Large intestine (tissue), 3 donors: Measurements from ENCODE around the gene ZBTB40. TPM values are rescaled to one million over a fixed set of nuclear protein-coding genes. Genes with fewer than 3 reads are reported as not detected.

Experiments used
- DNase-seq, 2 donors: peaks; one replicate each; pipeline versions ENCODE4 v3.0.0 to v3.0.0-alpha.2; 2013
- H3K27ac ChIP-seq: one replicate; pipeline ENCODE4 v1.5.1; 2013; ENCODE audit warnings: low read length
- H3K27me3 ChIP-seq: 2 replicates; pipeline ENCODE4 v1.6.1; 2013; ENCODE audit warnings: low read length; ENCODE audit not compliant: control insufficient read depth, insufficient read depth
- H3K36me3 ChIP-seq: 2 replicates; pipeline ENCODE4 v1.6.1; 2013; ENCODE audit warnings: low read length; ENCODE audit not compliant: control insufficient read depth, insufficient read depth
- H3K4me1 ChIP-seq: one replicate; pipeline ENCODE4 v1.6.1; 2013; ENCODE audit warnings: low read length; ENCODE audit not compliant: control insufficient read depth, insufficient read depth
- H3K4me3 ChIP-seq: one replicate; pipeline ENCODE4 v1.5.1; 2013; ENCODE audit warnings: low read length
- H3K9me3 ChIP-seq: one replicate; pipeline ENCODE4 v1.6.1; 2013; ENCODE audit warnings: mild to moderate bottlenecking, low read depth, low read length, moderate library complexity; ENCODE audit not compliant: control insufficient read depth
- WGBS: methylation state at CpG from one replicate; pipeline ENCODE4 v1.1.5; 2013; ENCODE audit warnings: low lambda C conversion rate; ENCODE audit not compliant: insufficient coverage; 5-methylcytosine and 5-hydroxymethylcytosine counted together
- polyA plus RNA-seq: library from polyadenylated mRNA; unstranded; fragments of 120-200 nt; gene quantifications from one replicate; pipeline ENCODE4 v1.2.1, GENCODE V29; 2013

Gene ZBTB40
- polyA plus RNA-seq, 1 donor, result 14.8 TPM

DNA sequence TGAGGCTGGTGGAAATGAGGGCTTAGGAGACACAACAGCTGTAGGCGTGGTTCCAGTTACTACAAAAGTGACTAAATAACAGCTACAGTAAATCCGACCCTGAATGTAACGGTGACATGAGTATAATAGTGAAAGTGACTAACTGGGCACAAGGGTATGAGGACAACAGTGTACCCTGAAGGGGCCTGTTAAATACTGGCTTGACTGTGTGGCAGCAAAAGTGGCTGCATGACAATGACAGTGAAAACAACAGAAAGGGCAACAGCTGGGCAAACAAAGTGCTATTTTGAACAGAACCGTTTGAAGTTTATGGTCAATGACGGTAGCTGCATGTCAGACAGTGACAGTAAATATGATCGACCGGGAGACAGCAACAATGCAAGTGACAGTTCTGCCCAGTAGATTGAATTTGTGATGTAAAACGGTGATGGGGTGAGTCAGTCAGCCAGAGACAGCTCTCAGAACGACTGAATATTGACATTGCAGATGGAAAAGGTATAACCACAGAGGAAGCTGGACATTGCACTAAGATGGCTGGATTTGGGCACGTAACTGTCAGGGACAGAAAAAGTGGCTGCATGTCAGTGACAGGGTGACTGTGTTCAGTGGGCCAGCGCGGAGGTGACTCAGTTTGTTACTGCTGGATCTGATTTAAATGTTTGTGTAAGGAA lies 1.2 kb upstream of the ZBTB40 start:
- 40% methylated on average over 4 of the region's 12 CpGs for WGBS
- no peak for DNase-seq
- no peaks in the 10 kb centered on the region for H3K27me3 ChIP-seq
- H3K36me3 ChIP-seq, result no peaks in the 10 kb centered on the region
- peaks cover 6% of the 10 kb centered on the region for H3K9me3 ChIP-seq
- peaks cover 23% of the 10 kb centered on the region for H3K4me1 ChIP-seq
- H3K27ac ChIP-seq, result no peak overlapping the region
- no peak overlapping the region for H3K4me3 ChIP-seq

DNA sequence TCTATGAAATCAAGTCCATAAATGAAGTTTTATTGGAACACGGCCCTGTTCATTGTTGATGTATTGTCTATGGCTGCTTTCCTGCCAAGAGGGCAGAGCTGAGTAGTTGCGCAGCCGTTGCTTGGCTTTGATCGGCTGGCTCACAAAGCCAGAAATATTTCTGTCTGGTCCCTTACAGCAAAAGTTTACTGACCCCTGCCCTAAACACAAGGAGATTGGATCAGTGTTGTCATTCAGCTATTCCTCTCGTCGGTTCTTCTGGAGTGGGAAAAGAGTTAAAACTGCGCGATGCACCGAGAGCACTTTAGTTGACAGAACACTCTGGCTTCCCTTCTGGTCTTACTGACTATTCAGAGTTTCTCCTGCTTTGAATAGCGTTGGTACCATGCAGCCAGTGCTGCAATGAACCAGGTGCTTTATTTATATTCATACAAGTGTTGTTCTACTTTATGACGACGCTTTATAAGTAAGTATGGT lies 868 bp downstream of the ZBTB40 start:
- peaks cover 6% of the 10 kb centered on the region for H3K9me3 ChIP-seq
- no peaks in the 10 kb centered on the region for H3K27me3 ChIP-seq
- peaks cover 23% of the 10 kb centered on the region for H3K4me1 ChIP-seq
- 20% methylated on average over 1 of the region's 12 CpGs for WGBS
- no peak for DNase-seq
- peak overlapping the region; percentile 98 for H3K27ac ChIP-seq
- peak overlapping the region; percentile 94 for H3K4me3 ChIP-seq
- H3K36me3 ChIP-seq, result no peaks in the 10 kb centered on the region

DNA sequence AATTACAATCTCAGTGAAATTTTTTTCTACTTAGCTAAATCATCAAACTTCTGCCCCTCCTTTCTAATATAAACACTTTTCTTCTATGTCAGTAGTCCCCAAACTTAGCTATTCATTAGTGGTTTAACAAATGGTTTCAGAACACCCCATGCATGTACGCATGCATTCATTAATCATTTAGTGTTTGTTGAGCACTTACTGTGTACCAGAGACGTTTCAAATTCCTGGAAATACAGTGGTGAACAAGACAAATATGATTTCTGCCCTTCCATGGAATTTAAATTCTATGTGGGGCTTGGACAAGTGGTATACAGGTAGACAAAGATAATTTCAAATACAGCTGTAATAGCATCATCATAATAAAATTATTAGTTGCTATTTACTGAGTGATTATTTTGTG lies 1.5 kb downstream of the ZBTB40 start:
- Histone ChIP-seq H3K27ac (peak overlapping the region; percentile 98), H3K9me3 (peaks cover 6% of the 10 kb centered on the region), H3K27me3 (no peaks in the 10 kb centered on the region), H3K4me1 (peaks cover 23% of the 10 kb centered on the region), H3K36me3 (no peaks in the 10 kb centered on the region), H3K4me3 (peak overlapping the region; percentile 94)
- no CpG with 5 or more reads among the region's 2 CpGs for WGBS
- no peak for DNase-seq

DNA sequence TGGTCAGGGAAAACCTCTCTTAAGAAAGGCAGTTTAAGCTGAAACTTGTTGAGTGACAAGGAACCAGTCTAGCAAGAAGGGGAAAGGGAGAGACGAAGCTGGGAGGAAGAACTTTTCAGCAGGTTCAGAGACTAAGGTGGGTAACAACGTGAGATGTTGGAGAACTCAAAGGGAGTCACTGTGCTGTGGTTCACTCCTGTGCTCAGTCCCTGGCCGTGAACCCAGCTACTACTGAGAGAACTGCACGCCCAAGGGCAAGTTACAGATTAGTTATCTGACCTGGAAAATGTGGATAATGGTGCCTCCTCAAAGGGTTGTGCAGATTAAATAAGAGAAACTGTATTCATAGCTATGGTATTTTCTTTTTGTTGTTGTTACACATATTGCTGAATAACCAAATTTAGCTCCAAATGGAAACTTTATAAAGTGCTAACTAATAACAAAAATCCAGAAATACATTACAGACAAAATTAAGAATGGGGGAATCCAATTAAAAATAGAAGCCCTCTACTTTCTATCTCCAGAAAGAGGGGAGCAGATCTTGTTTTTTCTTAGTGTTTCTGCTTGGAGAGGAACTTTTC lies 2.9 kb downstream of the ZBTB40 start:
- Histone ChIP-seq H3K9me3 (peaks cover 6% of the 10 kb centered on the region), H3K27ac (peak overlapping the region; percentile 66), H3K36me3 (no peaks in the 10 kb centered on the region), H3K4me3 (no peak overlapping the region), H3K27me3 (no peaks in the 10 kb centered on the region), H3K4me1 (peaks cover 23% of the 10 kb centered on the region)
- peak in 1 of 2 donors; percentile 61 for DNase-seq
- WGBS, result 33% methylated on average over 1 of the region's 4 CpGs

DNA sequence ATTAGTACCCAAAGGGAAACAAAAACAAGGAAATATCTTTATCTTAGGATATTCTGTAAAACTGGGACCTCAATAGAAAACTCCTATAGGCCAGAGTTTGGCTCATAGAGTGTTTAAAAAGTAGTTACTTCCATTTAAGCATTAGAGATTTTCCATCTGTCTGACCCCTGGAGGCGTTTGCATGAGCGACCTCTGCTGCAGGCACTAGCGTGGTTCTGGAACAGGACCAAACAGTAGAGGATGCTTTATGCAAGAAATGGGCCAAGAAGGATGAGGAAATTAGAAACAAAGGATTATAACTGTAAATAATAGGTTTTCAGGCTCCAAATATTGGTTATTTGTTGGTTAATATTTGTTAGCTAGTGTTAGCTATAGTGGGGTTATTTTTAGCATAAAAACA lies 5.7 kb downstream of the ZBTB40 start:
- no peak overlapping the region for H3K4me3 ChIP-seq
- DNase-seq, result no peak
- WGBS, result 80% methylated on average over 1 of the region's 3 CpGs
- no peaks in the 10 kb centered on the region for H3K36me3 ChIP-seq
- no peaks in the 10 kb centered on the region for H3K27me3 ChIP-seq
- no peak overlapping the region for H3K27ac ChIP-seq
- H3K9me3 ChIP-seq, result no peaks in the 10 kb centered on the region
- peaks cover 22% of the 10 kb centered on the region for H3K4me1 ChIP-seq

DNA sequence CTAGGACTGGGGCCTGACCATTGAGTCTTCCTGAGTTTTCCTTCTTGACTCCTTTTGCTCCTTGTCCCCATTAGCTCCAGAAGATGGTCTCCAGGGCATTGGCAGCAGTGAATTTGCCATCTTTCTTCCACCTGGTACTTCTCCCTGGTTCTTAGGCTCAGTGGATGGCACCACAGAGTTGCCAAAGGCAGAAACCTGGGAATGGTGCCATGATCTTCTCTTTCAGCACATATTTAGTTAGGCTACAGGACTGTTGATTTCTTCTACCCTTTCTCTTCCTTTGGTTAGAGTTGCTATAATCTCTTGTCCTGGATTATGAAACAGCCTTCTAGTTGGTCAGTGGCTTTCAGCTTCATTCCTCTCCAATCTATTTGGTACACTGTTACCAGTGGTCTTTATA lies 6.2 kb downstream of the ZBTB40 start:
- DNase-seq, result no peak
- Histone ChIP-seq H3K4me3 (no peak overlapping the region), H3K4me1 (peaks cover 22% of the 10 kb centered on the region), H3K9me3 (no peaks in the 10 kb centered on the region), H3K27me3 (no peaks in the 10 kb centered on the region), H3K27ac (no peak overlapping the region), H3K36me3 (no peaks in the 10 kb centered on the region)

DNA sequence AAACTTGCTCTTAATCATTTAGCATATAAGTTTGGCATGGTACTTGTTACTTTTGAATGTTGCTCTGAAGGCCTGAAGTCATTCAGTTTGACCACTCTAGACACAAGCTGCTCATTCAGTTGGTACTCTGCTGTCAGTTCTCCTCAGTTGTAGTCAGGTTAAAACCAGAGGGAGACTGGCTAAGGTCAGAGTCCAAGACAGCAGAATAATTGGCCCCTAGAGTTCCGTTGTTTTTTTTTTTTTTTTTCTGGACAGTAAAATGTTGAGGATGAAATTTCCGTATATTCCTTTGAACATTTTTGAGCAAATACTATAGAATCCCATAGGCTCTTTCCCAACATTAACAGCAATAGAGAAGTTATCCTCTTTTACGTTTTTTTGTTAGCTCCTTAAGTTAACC lies 9.4 kb downstream of the ZBTB40 start:
- Histone ChIP-seq H3K4me3 (no peak overlapping the region), H3K9me3 (peaks cover 9% of the 10 kb centered on the region), H3K36me3 (no peaks in the 10 kb centered on the region), H3K27ac (peak overlapping the region; percentile 1), H3K27me3 (no peaks in the 10 kb centered on the region), H3K4me1 (peaks cover 3% of the 10 kb centered on the region)
- DNase-seq, result peak in 1 of 2 donors; percentile 40
- 0% methylated on average over 1 of the region's 3 CpGs for WGBS

DNA sequence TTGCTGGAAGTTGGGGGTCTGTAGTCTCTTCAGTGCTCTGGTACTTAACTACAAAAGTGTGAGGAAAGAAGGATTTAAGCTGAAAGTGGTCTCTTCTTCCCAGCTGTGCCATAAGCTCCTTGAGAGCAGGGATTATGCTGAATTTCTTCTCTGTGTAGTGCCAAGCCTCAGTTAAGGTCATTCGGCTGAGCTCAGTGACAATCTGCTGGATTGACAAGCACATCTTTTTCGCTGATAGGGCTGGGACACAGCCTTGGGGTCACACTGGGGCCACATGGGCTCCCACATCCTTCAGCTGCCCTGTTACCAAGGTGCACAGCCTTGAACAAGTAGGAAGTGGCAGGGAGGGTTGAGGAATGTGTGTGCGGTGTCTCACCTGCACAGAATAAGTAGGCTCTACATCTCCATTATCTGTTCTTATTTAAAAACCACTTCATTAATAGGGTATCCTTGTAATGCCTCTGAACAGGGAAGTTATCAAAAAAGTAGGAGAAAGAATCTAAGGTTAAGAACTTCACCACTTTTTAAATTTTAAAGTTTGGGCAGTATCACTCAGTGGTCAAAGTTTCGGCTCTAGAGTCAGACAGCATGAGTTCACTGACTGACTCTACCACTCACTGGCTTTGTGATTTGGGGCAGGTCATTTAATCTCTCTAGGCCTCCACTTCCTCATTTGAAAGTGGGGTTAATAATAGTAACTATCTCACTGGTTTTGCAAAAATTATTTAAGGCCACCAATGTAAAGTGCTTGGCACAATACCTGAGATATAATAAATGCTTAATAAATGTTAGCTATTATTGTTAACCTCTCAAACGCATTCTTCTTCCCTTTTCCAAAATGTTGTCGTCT lies 10.3 kb downstream of the ZBTB40 start:
- no peaks in the 10 kb centered on the region for H3K36me3 ChIP-seq
- no peaks in the 10 kb centered on the region for H3K27me3 ChIP-seq
- WGBS, result 84% methylated on average over 2 of the region's 6 CpGs
- H3K4me1 ChIP-seq, result peaks cover 3% of the 10 kb centered on the region
- DNase-seq, result no peak
- peaks cover 9% of the 10 kb centered on the region for H3K9me3 ChIP-seq
- H3K27ac ChIP-seq, result no peak overlapping the region
- no peak overlapping the region for H3K4me3 ChIP-seq

DNA sequence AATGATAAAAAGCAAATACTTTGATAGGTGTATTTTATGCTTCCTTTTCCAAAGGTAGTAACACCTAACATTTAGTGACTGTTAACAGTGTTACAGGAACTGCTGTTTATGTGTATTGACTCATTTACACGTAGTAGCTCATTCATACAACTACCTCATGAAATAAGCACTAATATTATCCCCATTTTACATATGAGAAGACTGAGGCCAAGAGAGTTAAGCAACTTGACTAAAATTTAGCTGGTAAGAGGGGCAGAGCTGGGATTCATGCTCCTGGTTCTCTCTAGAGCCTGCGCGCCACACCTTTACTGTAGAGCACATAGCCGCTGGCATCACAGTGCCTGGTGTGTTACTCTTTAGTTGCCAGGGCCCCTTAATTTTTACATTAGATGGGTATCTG lies 11.3 kb downstream of the ZBTB40 start:
- WGBS, result no CpG with 5 or more reads among the region's 4 CpGs
- no peak for DNase-seq
- Histone ChIP-seq H3K27ac (no peak overlapping the region), H3K36me3 (no peaks in the 10 kb centered on the region), H3K9me3 (peaks cover 9% of the 10 kb centered on the region), H3K27me3 (no peaks in the 10 kb centered on the region), H3K4me3 (no peak overlapping the region), H3K4me1 (peaks cover 3% of the 10 kb centered on the region)

DNA sequence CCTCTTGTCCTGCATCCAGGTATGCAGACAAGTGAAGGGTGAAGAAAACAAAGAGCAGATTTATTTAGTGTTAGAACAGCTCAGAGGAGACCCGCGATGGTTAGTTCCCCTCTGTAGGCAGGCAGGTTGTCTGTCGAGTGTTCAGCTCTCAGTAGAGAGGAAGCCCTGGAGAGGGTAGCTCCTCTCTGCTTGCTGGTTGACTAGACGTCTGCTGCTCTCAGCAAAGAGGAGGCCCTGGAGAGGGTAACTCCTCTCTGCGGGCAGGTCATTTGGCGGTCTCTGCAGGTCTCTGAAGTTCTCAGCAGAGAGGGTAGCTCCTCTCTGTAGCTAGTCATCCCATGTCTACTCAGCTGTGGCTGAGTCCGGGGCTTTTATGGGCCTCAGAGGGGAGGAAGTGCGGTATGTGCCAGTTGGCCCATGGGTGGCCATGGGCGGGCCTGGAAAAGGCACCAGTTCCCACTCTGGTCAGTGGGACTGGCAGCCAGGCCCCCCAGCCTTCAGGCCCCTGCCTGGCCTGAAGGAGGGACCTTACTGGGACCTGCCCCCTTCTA lies 13.4 kb downstream of the ZBTB40 start:
- DNase-seq, result no peak
- Histone ChIP-seq H3K9me3 (peaks cover 9% of the 10 kb centered on the region), H3K36me3 (no peaks in the 10 kb centered on the region), H3K27ac (no peak overlapping the region), H3K27me3 (no peaks in the 10 kb centered on the region), H3K4me1 (peaks cover 3% of the 10 kb centered on the region), H3K4me3 (no peak overlapping the region)
- no CpG with 5 or more reads among the region's 9 CpGs for WGBS
